Central memory CD8-positive, alpha-beta T cell (primary cell): ENCODE data around the gene BEST2.
"Not testable (repeated sequence)": the region's sequence is repeated elsewhere in the genome, so short reads cannot be mapped to it uniquely, and the experiment has no call there.

Experiments used
- ATAC-seq: fragments of 150-1000 bp; cut with Tn5 transposase; replicated peaks from 2 replicates; pipeline ENCODE4 v1.10.0; 2022; ENCODE audit warnings: mild to moderate bottlenecking, moderate FRiP score, moderate number of reproducible peaks; ENCODE audit not compliant: poor library complexity, severe bottlenecking; ENCODE audit errors: extremely low read depth
- DNase-seq, 2 donors: peaks; one replicate each; pipeline ENCODE4 v3.0.0; 2021; ENCODE audit warnings: low spot score in 2 of 2
- H3K27ac Mint-ChIP-seq: one replicate; pipeline ENCODE4 v1.8.0; 2022; ENCODE audit warnings: low read depth, mild to moderate bottlenecking, moderate library complexity, mixed read lengths
- H3K27me3 Mint-ChIP-seq: one replicate; pipeline ENCODE4 v1.8.0; 2022; ENCODE audit warnings: mixed read lengths
- H3K36me3 Mint-ChIP-seq: one replicate; pipeline ENCODE4 v1.8.0; 2022; ENCODE audit warnings: mild to moderate bottlenecking, moderate library complexity, mixed read lengths; ENCODE audit not compliant: insufficient read depth
- H3K4me1 Mint-ChIP-seq: one replicate; pipeline ENCODE4 v1.8.0; 2022; ENCODE audit warnings: mixed read lengths
- H3K4me3 Mint-ChIP-seq: one replicate; pipeline ENCODE4 v1.8.0; 2022; ENCODE audit warnings: mild to moderate bottlenecking, moderate library complexity, mixed read lengths
- H3K9me3 Mint-ChIP-seq: one replicate; pipeline ENCODE4 v1.8.0; 2022; ENCODE audit warnings: mixed read lengths

Gene BEST2

DNA sequence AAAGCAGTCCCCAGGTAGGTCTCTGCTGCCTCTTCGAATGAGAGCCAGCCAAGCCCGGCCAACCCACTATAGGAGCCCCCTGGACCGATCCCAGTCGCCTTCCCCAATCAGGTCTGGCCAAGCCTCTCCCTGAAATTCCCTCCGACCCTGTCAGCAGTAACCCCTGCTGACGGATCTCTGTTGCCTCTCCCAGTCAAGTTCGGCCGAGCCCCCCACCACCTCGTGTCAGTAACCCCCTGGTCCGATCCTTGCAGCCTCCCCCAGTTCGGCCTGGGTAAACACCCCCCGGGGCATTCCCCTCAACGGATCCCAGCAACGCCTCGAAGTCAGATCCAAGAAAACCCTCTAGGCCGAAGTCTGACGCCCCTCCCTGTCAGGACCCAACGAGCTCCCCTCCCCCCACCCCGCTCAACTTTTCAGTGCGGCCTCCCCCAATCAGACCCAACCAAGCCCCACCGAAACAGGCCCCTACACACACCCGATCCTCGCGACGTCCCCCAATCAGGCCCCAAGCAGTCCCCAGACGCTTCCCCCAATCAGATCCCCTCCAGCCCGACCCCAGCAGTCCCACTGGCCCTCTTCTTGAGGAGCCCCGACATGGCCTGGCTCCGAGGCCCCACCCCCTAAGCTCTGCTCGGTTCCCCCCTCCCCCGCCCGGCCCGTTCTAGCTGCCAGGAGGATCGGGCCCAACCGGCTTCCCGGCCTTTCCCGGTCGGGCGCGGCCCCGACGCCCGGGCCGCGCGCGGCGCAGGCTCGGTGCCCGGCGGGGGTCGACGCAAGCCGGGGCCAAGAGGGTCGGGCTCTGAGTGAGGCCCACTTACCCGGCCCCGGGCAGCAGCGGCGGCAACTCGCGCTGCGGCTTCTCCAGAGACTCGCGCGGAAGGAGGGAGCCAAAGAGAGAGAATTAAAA, 29.7 kb upstream of the BEST2 start:
- DNase-seq: peak in 1 of 2 donors; percentile 24
- Mint-ChIP-seq H3K27me3 (no peaks in the 10 kb centered on the region), H3K4me1 (peaks cover 44% of the 10 kb centered on the region), H3K27ac (peak overlapping the region; percentile 95), H3K36me3 (peaks cover 23% of the 10 kb centered on the region), H3K9me3 (no peaks in the 10 kb centered on the region), H3K4me3 (peak overlapping the region; percentile 89)
- ATAC-seq: peak; percentile 39

DNA sequence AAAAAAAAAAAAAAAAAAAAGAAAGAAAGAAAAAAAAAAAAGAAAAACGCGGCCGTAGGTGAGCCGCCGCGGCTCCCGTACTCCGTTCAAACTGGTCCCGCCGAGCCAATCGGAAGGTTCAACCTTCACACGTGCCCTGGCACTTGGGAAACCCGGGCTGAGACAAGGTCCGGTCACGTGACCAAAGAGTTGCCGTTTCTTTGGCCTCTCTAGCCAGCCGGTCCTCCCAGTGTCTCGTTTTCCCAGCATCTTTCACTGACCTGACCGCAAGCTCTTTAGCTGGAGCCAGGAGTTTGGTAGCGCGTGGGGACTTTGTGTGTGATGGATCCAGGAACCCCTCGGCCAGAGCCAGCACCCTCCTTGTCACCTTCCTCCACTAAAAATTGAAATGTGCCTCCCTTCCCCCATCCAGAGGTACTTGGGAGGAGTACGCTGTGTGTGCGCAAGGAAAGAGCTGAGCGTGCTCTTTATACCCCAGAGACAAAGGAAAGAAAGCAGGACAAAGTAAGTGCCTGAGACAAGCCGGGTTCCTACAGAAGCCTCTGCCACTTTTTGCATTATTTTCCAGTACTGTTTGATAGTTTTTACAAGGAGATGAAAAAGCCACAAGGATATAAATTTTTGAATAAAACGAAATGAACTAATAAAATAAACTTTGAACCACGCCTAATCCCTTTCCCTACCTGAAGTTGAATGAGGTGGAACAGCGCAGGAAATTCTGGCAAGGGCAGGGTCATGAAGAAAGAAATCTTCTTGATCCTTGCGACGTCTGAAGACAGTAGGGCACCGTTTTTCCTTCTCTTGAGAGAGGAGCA, 28.8 kb upstream of the BEST2 start:
- ATAC-seq: peak; percentile 95
- Mint-ChIP-seq H3K9me3 (no peaks in the 10 kb centered on the region), H3K27ac (peak overlapping the region; percentile 95), H3K27me3 (no peaks in the 10 kb centered on the region), H3K4me3 (peak overlapping the region; percentile 89), H3K36me3 (peaks cover 24% of the 10 kb centered on the region), H3K4me1 (peaks cover 44% of the 10 kb centered on the region)
- DNase-seq: peak; percentile 75 to 89

DNA sequence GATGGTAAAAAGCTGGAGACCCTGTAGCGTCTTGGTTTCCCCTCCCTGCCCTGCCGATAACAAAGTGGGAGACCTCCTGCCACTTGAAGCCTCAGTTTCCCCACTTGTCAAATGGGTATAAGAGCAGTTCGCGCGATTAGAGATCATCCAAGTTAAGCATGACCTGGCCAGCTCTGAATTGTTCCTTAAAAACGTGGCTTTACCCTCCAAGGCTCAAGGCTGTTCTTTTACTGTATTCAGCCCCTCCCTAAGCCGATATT, 28.3 kb upstream of the BEST2 start:
- Mint-ChIP-seq H3K9me3 (no peaks in the 10 kb centered on the region), H3K4me3 (peak overlapping the region; percentile 89), H3K36me3 (peaks cover 23% of the 10 kb centered on the region), H3K27me3 (no peaks in the 10 kb centered on the region), H3K4me1 (peaks cover 44% of the 10 kb centered on the region), H3K27ac (peak overlapping the region; percentile 95)
- no peak for ATAC-seq
- DNase-seq: no peak

DNA sequence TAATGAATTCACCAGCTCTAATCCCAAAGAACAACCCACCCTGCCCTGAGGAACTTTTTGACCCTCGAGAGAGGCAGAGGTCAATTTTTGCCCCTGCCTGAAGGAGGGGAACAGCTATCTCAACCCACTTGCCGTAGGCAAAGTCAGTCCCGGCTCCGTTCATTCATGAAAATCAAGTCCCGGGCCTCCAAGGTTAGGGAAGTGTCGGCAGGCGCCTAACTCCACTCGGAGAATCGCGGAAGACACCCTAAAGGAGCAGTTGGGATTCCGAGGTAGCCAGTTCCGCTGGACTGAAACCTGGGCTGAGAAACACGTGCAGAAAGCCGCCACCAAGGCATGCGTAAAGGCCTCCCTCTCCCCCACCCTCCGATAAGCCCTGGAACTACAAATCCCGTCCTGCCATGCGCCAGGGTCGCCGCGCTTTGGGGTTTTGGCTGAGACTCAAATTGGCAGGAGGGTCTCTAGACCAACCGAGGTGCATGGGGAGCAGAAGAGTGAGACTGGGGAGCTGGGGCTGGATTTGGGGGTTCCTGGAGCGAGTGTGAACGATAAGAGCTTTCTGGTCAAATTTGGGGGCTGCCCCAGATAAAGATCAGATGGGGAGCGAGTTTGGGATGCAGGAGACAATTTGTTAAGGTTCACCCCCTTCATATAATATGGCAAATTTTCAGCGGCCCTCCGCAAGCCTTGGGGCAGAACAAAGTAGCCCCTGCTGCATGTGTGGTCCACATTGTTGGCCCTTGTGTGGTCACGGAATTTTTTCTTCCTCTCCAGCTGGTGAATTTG, 27.8 kb upstream of the BEST2 start, which contains the start of gene TNPO2:
Gene TNPO2 (minus strand): TSS at position 292 of the 786 bp plus-strand sequence. CDS start 2,955 bp downstream, outside the sequence.
- peak within 1 kb of the TSS; percentile 95 for H3K27ac Mint-ChIP-seq
- H3K27me3 Mint-ChIP-seq: no peaks in the 10 kb centered on the region
- no peaks in the 10 kb centered on the region for H3K9me3 Mint-ChIP-seq
- peaks cover 41% of the 10 kb centered on the region for H3K4me1 Mint-ChIP-seq
- DNase-seq (peak; percentile 22 to 32), ATAC-seq (no peak)
- H3K36me3 Mint-ChIP-seq: peaks cover 26% of the 10 kb centered on the region
- H3K4me3 Mint-ChIP-seq: peak within 1 kb of the TSS; percentile 89

DNA sequence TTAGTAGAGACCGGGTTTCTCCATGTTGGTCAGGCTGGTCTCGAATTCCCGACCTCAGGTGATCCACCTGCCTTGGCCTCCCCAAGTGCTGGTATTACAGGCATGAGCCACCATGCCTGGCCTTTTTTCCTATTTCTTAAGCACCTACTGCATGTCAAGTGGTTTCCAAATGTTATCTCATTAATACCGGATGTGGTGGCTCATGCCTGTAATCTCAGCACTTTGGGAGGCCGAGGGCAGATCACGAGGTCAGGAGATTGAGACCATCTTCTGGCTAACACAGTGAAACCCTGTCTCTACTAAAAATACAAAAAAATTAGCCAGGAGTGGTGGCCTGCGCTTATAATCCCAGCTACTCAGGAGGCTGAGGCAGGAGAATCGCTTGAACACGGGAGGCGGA, 26.0 kb upstream of the BEST2 start:
- not testable (repeated sequence) for ATAC-seq, H3K9me3 Mint-ChIP-seq, H3K4me3 Mint-ChIP-seq, DNase-seq, H3K27ac Mint-ChIP-seq, H3K27me3 Mint-ChIP-seq
- Mint-ChIP-seq H3K4me1 (peaks cover 44% of the 10 kb centered on the region), H3K36me3 (peaks cover 38% of the 10 kb centered on the region)

DNA sequence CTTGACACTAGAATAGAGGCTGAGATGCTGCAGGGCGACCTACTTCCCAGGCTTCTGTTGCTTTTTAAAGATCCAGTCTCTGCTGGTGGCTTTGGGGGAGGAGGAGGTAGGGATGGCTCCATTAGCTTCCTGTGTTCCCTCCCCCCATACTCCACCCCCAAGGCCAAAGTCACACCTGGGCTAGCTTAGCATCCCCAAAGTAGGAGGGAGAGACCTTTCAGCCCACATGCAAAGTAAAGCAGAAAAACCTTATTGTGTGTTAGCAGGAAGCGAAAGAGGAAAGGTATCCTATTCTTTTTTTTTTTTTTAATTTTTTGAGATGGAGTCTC, 24.6 kb upstream of the BEST2 start:
- ATAC-seq (no peak), DNase-seq (no peak)
- Mint-ChIP-seq H3K27me3 (no peaks in the 10 kb centered on the region), H3K27ac (no peak overlapping the region), H3K36me3 (peaks cover 35% of the 10 kb centered on the region), H3K4me1 (peaks cover 34% of the 10 kb centered on the region), H3K9me3 (no peaks in the 10 kb centered on the region), H3K4me3 (no peak overlapping the region)

DNA sequence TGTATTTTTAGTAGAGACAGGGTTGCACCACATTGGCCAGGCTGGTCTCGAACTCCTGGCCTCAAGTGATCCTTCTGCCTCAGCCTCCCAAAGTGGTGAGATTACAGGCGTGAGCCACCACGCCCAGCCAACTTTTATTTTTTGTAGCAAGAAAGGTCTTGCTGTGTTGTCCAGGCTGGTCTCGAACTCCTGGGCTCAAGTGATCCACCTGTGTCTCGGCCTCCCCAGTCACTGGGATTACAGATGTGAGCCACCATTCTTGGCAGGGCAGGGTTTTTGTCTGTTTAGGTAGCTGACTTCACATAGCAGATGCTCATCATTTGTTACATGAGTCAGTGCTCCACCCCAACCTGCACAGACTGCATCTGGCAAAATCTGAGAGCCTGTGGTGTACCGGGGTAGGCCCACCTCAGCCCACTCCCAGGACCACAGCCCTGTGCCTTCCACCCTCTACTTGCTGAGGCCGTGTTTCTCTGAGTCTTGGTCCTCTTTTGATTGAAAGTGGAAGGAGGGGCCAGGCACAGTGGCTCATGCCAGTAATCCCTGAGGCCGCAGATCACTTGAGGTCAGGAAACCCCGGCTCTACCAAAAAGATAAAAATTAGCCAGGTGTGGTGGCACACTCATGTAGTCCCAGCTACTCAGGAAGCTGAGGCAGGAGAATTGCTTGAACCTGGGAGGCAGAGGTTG, 23.7 kb upstream of the BEST2 start:
- no peaks in the 10 kb centered on the region for H3K9me3 Mint-ChIP-seq

DNA sequence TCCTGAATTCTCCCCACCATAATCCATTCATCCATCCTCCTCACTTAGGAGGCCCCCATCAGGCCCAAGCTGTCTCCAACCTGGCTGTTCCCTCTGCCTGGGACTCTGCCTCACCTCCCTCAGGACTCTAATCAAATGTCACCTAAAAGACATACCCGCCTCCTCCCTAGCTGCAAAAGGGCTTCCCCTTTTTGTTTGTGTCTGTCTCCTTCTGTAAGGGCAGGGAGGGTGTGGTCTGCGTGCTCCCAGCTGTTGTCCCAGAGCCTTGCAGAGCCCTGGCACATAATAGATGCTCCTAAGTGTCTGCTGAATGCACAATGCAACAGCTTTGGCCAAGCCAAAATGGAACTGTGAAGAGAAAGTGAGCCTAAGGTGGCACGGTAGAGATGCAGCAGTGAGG, 21.5 kb upstream of the BEST2 start:
- Mint-ChIP-seq H3K36me3 (peaks cover 39% of the 10 kb centered on the region), H3K9me3 (no peaks in the 10 kb centered on the region), H3K4me1 (peaks cover 32% of the 10 kb centered on the region), H3K27ac (peak overlapping the region; percentile 22), H3K4me3 (no peak overlapping the region), H3K27me3 (no peaks in the 10 kb centered on the region)
- DNase-seq (no peak), ATAC-seq (no peak)

More for the DNA sequence above, 23.7 kb upstream of the BEST2 start:
- H3K27ac Mint-ChIP-seq: no peak overlapping the region
- peaks cover 36% of the 10 kb centered on the region for H3K4me1 Mint-ChIP-seq
- H3K4me3 Mint-ChIP-seq: no peak overlapping the region
- ATAC-seq: no peak
- no peak for DNase-seq
- H3K36me3 Mint-ChIP-seq: peaks cover 34% of the 10 kb centered on the region
- H3K27me3 Mint-ChIP-seq: no peaks in the 10 kb centered on the region

DNA sequence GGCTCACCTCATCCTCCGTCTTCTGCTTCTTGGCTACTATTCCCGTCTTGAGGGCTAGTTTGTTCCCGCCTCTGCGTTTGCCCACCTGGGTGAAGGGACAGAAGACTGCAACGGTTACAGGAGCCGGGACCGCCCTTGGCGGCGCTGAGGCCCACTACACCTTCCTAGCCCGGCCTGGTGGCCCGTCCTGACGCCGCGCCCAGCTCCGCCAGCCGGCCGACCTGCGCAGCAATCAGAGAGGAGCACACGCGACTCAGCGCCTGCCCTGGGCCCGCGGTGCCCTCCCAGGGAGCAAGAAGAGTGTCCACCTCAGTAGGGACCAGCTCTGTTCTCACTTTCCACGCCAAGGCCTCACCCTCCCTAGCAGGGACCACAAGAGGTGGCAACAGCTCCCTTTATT, 20.3 kb upstream of the BEST2 start:
- Mint-ChIP-seq H3K4me1 (peaks cover 33% of the 10 kb centered on the region), H3K9me3 (no peaks in the 10 kb centered on the region), H3K4me3 (peak overlapping the region; percentile 95), H3K27me3 (no peaks in the 10 kb centered on the region), H3K36me3 (peaks cover 39% of the 10 kb centered on the region), H3K27ac (no peak overlapping the region)
- ATAC-seq (no peak), DNase-seq (no peak)

DNA sequence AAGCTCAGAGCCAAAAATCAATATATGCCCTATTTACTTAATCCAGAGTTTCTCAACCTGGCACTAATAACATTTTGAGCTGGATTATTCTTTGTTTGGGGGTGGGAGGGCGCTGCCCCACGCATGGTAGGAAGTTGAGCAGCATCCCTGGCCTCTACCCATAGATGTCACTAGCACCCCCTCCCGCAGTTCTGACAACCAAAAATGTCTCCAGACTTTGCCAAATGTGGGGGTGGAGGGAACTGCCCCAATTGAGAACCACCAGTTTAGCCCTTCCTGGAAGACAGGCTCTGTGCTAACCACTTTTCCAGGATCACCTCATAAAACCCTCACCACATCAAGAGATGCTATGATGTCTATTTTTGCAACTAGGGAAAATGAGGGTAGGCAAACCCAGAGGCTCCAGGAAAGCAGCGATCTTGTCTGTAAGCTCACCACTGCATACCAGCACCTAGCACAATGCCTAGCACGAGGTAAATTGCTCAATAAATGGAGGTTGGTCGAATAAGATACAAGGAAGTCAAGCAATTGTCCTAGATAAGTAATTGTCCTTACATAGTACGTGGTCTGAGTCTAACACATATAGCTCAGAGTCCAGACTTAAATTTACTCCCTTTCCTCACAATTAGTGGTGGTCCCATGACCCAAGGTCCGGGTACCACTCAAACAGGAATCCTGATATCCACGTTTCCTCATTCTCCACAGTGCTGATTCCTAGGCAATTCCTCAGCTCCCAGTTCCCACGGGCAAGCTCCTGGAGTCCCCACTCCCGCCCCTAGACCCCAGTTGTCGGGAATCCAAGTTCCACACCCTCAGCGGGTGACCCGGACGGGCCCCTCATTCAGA, 18.0 kb upstream of the BEST2 start:
- Mint-ChIP-seq H3K36me3 (peaks cover 40% of the 10 kb centered on the region), H3K4me1 (peaks cover 49% of the 10 kb centered on the region)
- no peak for ATAC-seq

DNA sequence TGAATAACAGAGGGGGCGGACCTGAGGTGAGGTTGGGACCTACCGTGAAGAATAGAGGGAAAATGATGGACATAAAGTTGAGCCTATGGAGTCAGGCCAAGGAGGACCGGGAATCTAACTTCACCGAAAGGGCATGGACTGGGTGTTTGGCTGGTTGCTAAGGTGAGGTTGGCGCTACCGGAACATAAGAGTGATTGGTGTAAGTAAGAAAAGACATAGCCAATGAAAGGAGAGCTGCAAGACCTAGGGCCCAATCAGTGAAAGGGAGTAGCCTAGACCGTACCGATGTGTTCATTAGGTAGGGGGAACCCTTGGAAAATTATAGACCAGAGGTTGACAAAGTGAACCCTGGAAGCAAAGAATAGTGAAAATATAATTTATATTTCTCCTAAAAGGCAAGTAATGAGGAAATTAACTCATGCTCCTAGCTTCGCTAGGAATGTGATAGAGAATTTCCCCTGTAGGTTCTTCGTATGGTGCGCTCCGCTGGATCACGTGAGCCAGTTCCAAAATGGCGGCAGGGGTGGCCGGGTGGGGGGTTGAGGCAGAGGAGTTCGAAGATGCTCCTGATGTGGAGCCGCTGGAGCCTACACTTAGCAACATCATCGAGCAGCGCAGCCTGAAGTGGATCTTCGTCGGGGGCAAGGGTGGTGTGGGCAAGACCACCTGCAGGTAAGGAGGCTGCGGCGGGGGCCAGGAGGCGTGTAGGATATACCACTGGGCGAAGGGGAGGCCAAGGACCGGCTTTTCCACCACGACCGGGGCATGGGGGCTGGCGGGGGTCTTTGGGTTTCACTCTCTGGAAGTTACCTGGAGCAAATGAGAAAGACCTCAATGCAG, 14.4 kb upstream of the BEST2 start, which contains the start of gene GET3:
Gene GET3 (plus strand): TSS at position 503 of the 840 bp plus-strand sequence. CDS start 9 bp downstream, at position 512.
- Mint-ChIP-seq H3K4me3 (peak within 1 kb of the TSS; percentile 93), H3K27ac (peak within 1 kb of the TSS; percentile 61), H3K4me1 (peaks cover 40% of the 10 kb centered on the region)

More for the DNA sequence above, 18.0 kb upstream of the BEST2 start:
- no peak for DNase-seq
- no peaks in the 10 kb centered on the region for H3K27me3 Mint-ChIP-seq
- H3K4me3 Mint-ChIP-seq: peak overlapping the region; percentile 95
- H3K9me3 Mint-ChIP-seq: no peaks in the 10 kb centered on the region
- peak overlapping the region; percentile 77 for H3K27ac Mint-ChIP-seq

More for the DNA sequence above, 14.4 kb upstream of the BEST2 start, which contains the start of gene GET3:
- Mint-ChIP-seq H3K36me3 (peaks cover 26% of the 10 kb centered on the region), H3K9me3 (no peaks in the 10 kb centered on the region), H3K27me3 (no peaks in the 10 kb centered on the region)
- peak; percentile 54 to 72 for DNase-seq
- ATAC-seq: peak; percentile 88
